K562 (cell line): Measurements from ENCODE around the gene LCNL1. TPM values are rescaled to one million over a fixed set of nuclear protein-coding genes. Genes with fewer than 3 reads are reported as not detected.

Experiments used
- CBX3 ChIP-seq, 2 experiments: IDR thresholded peaks; 1 replicate in 1 of 2; 2 replicates in 1 of 2; pipeline ENCODE4 v1.6.1; 2012; ENCODE audit warnings: inconsistent platforms in 2 of 2, low read length in 2 of 2, borderline replicate concordance in 1 of 2, control low read depth in 1 of 2
- IFI16 ChIP-seq: fragments of 250-450 bp; sonication (Bioruptor Pico); IDR thresholded peaks from 2 replicates; pipeline ENCODE4 v2.1.2; 2022; ENCODE audit warnings: mild to moderate bottlenecking, inconsistent platforms
- PURB ChIP-seq: sonication (generic); formaldehyde crosslinking; IDR thresholded peaks from 2 replicates; pipeline ENCODE4 v1.9.0; 2021; ENCODE audit warnings: low read depth, mild to moderate bottlenecking, missing genetic modification reagents
- SIRT6 ChIP-seq: IDR thresholded peaks from one replicate; pipeline ENCODE4 v1.6.1; 2012; ENCODE audit warnings: low read depth, mild to moderate bottlenecking, control low read depth, inconsistent platforms, low read length, moderate library complexity
- SMARCA4 ChIP-seq: fragments of 450-650 bp; IDR thresholded peaks from 2 replicates; pipeline ENCODE4 v1.6.1; 2016
- TAF7 ChIP-seq: fragments of 450-650 bp; IDR thresholded peaks from 2 replicates; pipeline ENCODE4 v1.6.1; 2016; ENCODE audit warnings: missing genetic modification characterization, missing compliant biosample characterization
- TRIM28 ChIP-seq: fragments of 450-650 bp; IDR thresholded peaks from 2 replicates; pipeline ENCODE4 v1.6.1; 2017
- ZNF143 ChIP-seq: sonication (generic); formaldehyde crosslinking; IDR thresholded peaks from 2 replicates; pipeline ENCODE4 v1.9.0; 2022; ENCODE audit warnings: mild to moderate bottlenecking, missing genetic modification reagents
- ZNF431 ChIP-seq: sonication (generic); formaldehyde crosslinking; IDR thresholded peaks from 2 replicates; pipeline ENCODE4 v1.8.0; 2022; ENCODE audit warnings: mild to moderate bottlenecking, missing genetic modification reagents
- ZNF668 ChIP-seq: fragments of 250-450 bp; sonication (Bioruptor Pico); IDR thresholded peaks from 2 replicates; pipeline ENCODE4 v1.8.0; 2022; ENCODE audit warnings: mild to moderate bottlenecking, inconsistent platforms
- polyA plus RNA-seq, 8 experiments: library from polyadenylated mRNA; depleted of rRNA in 4 of 8; stranded (reverse) in 5 of 8; unstranded in 3 of 8; fragments of >200 nt; fragmentation: Nextera tagmentation in 2 of 8; fragmentation: Illumina TruSeq in 1 of 8; extraction: Ambion mirVana in 2 of 8; extraction: Trizol in 1 of 8; gene quantifications; 2 replicates each; pipeline versions ENCODE4 v1.2.1 to v1.2.3, GENCODE V29; 2011 to 2014; ENCODE audit warnings: inconsistent platforms in 1 of 8, missing spikeins in 1 of 8
- total RNA-seq, 7 experiments: library from RNA; depleted of rRNA in 6 of 7; stranded (reverse); fragments of >200 nt in 6 of 7; fragmentation: Illumina TruSeq in 2 of 7; extraction: Trizol in 2 of 7; gene quantifications; 2 replicates each; pipeline versions ENCODE4 v1.2.1 to v1.2.3, GENCODE V29; 2011 to 2021; ENCODE audit warnings: low replicate concordance in 1 of 7
- TF ChIP-seq, protein P1 (sequence below): fragments of 250-450 bp; sonication (Bioruptor Pico); IDR thresholded peaks from 2 replicates; pipeline ENCODE4 v1.5.0; 2021; ENCODE audit warnings: mild to moderate bottlenecking, moderate library complexity
- TF ChIP-seq, protein P2 (sequence below): fragments of 250-450 bp; sonication (Bioruptor Pico); IDR thresholded peaks from 2 replicates; pipeline ENCODE4 v1.8.0; 2022; ENCODE audit warnings: moderate library complexity, mild to moderate bottlenecking, inconsistent platforms
- TF ChIP-seq, protein P3 (sequence below): fragments of 450-650 bp; IDR thresholded peaks from 2 replicates; pipeline ENCODE4 v1.6.1; 2016; ENCODE audit warnings: low read depth

LCNL1 gene
- total and polyA plus RNA-seq, 9 of the 15 experiments (the other 6 are each of a cell fraction or from before 2014, with no cell fraction given): 0.04 to 0.16 (median 0.04) TPM; not detected in 4

DNA sequence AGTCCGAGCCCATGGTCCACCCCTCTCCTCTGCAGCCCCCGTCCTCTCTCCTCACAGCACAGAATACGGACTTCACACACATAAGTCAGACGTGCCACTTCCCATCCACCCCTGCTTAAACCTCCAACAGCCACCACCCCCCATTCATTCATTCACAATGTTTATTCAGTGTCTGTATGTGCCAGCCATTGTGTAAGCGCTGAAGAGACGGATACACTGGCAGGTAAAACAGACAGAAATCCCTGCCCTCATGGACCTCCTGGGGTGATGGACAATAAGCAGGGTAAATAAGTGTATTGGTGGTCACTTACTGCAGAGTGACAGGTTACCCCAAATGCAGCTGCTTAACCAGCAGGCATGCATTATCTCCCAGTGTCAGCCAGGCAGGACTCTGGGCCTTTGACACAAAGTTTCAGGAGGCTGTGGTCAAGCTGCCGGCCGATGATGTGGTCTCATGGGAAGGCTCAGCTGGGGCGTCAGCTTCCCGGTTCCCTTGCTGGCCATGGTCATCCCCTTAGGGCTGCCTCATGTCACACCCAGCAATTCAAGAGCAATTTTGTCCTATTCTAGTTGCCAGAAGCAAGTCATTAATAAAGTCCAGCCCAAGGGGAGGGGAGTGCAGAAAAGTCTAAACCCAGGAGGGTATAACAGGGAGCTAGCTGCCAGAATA lies 7.6 kb downstream of the LCNL1 start (continued):
- peak; percentile 69; the same call in 1 of the 2 replicates for TF ChIP-seq ZNF431
- peak in 1 of 2 experiments; percentile 89; a peak in 1 of 3 replicates for TF ChIP-seq CBX3 (IDR thresholded peaks at IDR 0.05; ENCODE audit: borderline replicate concordance in 1 of 2, low read length in 2 of 2)
- TF ChIP-seq, protein P1, sequence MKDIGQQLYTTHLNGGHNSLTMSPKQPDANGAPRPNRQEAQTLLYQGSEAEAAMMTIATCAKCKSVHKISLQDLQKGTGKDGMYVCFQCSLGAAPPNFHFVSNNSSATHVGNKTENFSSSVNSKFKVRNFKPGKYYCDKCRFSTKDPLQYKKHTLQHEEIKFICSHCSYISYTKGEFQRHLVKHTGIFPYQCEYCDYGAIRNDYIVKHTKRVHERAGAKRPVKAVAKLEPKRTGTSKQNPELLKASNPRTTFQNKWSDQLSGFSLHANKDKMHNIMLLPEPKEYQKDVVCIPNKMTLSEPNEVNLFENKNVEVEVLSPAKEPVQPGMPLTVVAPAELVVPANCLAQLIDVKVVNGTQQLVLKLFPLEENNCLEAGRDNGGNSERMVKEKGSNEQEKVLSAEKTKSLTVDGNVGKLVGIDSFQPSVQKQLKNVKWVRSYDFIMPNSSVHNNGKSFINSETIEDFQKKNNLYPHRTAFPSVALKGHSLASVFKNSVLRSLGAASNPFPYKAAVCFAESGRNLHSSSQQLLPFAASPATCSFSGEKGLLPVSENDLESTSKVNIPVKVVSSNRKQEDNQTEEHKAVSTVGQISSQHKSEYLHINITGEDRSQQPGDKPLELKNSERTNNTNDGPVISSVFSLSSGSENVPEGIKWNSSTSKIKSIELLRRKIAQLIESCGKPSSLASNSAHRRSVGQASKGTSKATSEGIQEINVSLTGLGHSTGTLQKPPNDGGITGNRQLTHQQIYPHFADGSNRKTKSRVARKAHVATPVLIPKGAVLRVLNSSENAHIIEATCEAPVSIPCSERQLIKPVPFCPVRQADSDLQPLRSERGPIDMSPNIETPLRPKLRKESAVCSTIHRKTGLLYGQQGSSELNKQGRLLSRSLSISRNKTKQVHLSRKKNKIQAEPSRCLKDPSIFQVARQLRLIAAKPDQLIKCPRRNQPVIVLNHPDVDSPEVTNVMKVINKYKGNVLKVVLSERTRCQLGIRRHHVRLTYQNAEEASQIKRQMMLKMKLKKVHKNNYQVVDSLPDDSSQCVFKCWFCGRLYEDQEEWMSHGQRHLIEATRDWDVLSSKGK (CRISPR knock-in tag): no peak
- TF ChIP-seq TRIM28: peak; percentile 78
- TF ChIP-seq SMARCA4: no peak
- TF ChIP-seq PURB (CRISPR knock-in tag): no peak
- TF ChIP-seq IFI16 (CRISPR knock-in tag): no peak
- TF ChIP-seq, protein P2, sequence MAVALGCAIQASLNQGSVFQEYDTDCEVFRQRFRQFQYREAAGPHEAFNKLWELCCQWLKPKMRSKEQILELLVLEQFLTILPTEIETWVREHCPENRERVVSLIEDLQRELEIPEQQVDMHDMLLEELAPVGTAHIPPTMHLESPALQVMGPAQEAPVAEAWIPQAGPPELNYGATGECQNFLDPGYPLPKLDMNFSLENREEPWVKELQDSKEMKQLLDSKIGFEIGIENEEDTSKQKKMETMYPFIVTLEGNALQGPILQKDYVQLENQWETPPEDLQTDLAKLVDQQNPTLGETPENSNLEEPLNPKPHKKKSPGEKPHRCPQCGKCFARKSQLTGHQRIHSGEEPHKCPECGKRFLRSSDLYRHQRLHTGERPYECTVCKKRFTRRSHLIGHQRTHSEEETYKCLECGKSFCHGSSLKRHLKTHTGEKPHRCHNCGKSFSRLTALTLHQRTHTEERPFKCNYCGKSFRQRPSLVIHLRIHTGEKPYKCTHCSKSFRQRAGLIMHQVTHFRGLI (CRISPR knock-in tag): no peak
- TF ChIP-seq, protein P3, sequence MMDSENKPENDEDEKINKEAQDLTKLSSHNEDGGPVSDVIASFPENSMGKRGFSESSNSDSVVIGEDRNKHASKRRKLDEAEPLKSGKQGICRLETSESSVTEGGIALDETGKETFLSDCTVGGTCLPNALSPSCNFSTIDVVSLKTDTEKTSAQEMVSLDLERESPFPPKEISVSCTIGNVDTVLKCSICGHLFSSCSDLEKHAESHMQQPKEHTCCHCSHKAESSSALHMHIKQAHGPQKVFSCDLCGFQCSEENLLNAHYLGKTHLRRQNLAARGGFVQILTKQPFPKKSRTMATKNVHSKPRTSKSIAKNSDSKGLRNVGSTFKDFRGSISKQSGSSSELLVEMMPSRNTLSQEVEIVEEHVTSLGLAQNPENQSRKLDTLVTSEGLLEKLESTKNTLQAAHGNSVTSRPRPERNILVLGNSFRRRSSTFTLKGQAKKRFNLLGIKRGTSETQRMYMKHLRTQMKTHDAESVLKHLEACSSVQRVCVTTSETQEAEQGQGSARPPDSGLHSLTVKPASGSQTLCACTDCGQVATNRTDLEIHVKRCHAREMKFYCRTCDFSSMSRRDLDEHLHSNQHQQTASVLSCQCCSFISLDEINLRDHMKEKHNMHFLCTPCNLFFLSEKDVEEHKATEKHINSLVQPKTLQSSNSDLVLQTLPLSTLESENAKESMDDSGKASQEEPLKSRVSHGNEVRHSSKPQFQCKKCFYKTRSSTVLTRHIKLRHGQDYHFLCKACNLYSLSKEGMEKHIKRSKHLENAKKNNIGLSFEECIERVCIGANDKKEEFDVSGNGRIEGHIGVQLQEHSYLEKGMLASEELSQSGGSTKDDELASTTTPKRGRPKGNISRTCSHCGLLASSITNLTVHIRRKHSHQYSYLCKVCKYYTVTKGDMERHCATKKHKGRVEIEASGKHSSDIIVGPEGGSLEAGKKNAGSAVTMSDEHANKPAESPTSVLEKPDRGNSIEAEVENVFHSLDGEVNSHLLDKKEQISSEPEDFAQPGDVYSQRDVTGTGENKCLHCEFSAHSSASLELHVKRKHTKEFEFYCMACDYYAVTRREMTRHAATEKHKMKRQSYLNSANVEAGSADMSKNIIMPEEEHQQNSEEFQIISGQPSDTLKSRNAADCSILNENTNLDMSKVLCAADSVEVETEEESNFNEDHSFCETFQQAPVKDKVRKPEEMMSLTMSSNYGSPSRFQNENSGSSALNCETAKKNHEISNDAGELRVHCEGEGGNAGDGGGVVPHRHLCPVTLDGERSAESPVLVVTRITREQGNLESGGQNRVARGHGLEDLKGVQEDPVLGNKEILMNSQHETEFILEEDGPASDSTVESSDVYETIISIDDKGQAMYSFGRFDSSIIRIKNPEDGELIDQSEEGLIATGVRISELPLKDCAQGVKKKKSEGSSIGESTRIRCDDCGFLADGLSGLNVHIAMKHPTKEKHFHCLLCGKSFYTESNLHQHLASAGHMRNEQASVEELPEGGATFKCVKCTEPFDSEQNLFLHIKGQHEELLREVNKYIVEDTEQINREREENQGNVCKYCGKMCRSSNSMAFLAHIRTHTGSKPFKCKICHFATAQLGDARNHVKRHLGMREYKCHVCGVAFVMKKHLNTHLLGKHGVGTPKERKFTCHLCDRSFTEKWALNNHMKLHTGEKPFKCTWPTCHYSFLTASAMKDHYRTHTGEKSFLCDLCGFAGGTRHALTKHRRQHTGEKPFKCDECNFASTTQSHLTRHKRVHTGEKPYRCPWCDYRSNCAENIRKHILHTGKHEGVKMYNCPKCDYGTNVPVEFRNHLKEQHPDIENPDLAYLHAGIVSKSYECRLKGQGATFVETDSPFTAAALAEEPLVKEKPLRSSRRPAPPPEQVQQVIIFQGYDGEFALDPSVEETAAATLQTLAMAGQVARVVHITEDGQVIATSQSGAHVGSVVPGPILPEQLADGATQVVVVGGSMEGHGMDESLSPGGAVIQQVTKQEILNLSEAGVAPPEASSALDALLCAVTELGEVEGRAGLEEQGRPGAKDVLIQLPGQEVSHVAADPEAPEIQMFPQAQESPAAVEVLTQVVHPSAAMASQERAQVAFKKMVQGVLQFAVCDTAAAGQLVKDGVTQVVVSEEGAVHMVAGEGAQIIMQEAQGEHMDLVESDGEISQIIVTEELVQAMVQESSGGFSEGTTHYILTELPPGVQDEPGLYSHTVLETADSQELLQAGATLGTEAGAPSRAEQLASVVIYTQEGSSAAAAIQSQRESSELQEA: no peak
- no peak for TF ChIP-seq TAF7 (tag)
- TF ChIP-seq ZNF143: no peak
- TF ChIP-seq ZNF668 (CRISPR knock-in tag): no peak
- TF ChIP-seq SIRT6: no peak
